ENCODE data around the gene NEK2.
"Not testable (repeated sequence)": the region's sequence is repeated elsewhere in the genome, so short reads cannot be mapped to it uniquely, and the experiment has no call there.

Gene NEK2

DNA sequence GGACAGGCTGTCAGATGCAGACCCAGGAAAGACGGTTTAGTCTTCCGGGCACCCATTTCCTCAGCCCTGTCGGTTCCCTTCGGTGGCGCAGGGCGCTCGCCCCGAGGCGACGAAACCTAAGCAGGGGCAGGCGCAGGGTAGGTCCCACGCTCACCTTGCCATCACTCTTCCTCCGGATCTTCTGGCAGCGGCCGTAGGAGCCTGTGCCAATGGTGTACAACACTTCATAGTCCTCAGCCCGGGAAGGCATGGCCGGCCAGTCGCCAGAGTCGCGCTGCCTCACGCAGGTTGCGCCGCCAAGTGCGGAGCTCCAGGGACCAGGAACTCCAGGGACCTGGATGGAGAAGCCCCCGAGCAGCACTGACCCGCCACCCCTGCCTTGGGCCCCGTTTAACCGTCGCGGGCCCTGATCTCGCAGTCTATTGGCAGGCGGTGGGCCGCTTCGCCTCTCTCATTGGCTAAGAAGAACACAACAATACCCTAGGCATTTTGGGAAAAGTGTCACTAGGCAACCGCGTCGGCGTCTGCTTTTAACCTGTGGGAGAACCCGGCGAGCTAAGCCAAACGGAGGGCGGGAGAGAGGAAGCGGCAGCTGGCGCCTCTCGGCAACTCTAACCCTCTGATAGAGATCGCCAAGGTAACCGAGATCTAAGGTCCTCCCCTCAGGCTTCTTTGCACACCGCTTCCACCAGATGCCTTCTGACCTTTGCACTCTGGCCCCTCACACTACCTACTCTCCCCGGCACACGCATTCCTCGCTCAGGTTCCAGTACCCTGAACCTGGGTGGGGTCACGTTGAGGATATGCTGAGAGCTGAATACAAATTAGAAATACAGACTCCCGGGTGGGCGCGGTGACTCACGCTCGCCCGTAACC lies at the start of gene NEK2:
TSS of gene NEK2 (minus strand) at position 392 of the 876 bp plus-strand sequence. CDS start at position 250, 142 bp downstream.
- no peak within 1 kb of the TSS for H3K27ac ChIP-seq (ENCODE audit: low read depth, low read length)
- H3K4me1 ChIP-seq (ENCODE audit: control insufficient read depth, insufficient read depth, low read length): peaks cover 3% of the 10 kb centered on the region
- no peaks in the 10 kb centered on the region for H3K27me3 ChIP-seq (ENCODE audit: control insufficient read depth, insufficient read depth, low read length)

DNA sequence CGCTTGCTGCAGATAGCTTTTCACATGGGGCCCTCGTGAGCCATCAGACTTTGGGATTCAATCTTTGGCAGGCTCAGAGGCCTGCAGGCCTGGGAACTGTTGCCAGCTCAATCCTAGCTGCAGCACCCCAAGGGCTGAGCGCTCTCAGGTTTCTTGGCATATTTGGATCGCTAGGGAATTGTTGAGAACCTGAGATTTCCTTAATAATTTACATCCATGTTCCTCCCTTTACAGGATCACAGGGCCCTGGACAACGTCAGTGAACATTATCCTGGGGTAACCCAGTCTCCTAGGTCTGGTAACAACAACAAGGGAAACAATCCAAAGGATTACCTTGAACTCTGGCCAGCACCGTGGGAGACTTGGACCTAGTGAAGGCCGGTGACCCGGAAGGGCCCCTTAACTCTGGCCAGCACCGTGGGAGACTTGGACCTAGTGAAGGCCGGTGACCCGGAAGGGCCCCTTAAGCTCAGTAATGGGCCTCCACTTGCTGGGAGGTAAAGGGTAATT lies 49.3 kb upstream of the NEK2 start:
- H3K9ac ChIP-seq (ENCODE audit: low read length): no peak overlapping the region
- H3K4me3 ChIP-seq (ENCODE audit: low read length): no peak overlapping the region
- no peaks in the 10 kb centered on the region for H3K4me1 ChIP-seq (ENCODE audit: control insufficient read depth, insufficient read depth, low read length)
- no peaks in the 10 kb centered on the region for H3K27me3 ChIP-seq (ENCODE audit: control insufficient read depth, insufficient read depth, low read length)
- H3K36me3 ChIP-seq (ENCODE audit: control insufficient read depth, insufficient read depth, low read length): no peaks in the 10 kb centered on the region
- peak overlapping the region; percentile 2 for H3K27ac ChIP-seq (ENCODE audit: low read depth, low read length)

More for the DNA sequence above, at the start of gene NEK2:
- Histone ChIP-seq H3K4me3 (ENCODE audit: low read length) (peak within 1 kb of the TSS; percentile 75), H3K9ac (ENCODE audit: low read length) (no peak within 1 kb of the TSS), H3K36me3 (ENCODE audit: control insufficient read depth, insufficient read depth, low read length) (no peaks in the 10 kb centered on the region)

DNA sequence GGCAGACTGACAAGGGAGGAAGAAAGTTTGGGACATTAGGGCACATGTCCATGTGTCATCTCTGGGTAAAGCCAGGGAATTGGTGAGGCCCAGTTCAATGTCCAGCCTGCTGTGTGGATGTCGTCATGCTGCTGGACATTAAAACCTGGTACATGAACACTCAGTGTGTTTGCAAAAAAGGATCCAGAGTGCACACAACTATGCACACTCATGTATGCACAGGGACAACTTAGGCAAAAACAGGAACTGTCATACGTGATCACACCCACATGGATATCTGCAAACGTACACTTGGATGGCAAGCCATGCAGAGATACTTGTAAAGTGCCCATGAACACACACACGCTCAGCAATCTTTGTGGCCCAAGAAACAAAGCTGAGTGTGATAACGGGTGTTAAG lies 47.9 kb upstream of the NEK2 start:
- H3K36me3 ChIP-seq (ENCODE audit: control insufficient read depth, insufficient read depth, low read length): no peaks in the 10 kb centered on the region
- no peaks in the 10 kb centered on the region for H3K4me1 ChIP-seq (ENCODE audit: control insufficient read depth, insufficient read depth, low read length)
- no peak overlapping the region for H3K27ac ChIP-seq (ENCODE audit: low read depth, low read length)

GRCh38 chr1:211722277-211723175 lies 47.1 kb upstream of the NEK2 start:
- Histone ChIP-seq H3K27ac (ENCODE audit: low read depth, low read length) (no peak overlapping the region), H3K36me3 (ENCODE audit: control insufficient read depth, insufficient read depth, low read length) (no peaks in the 10 kb centered on the region), H3K9ac (ENCODE audit: low read length) (no peak overlapping the region), H3K4me1 (ENCODE audit: control insufficient read depth, insufficient read depth, low read length) (no peaks in the 10 kb centered on the region), H3K4me3 (ENCODE audit: low read length) (no peak overlapping the region), H3K27me3 (ENCODE audit: control insufficient read depth, insufficient read depth, low read length) (no peaks in the 10 kb centered on the region)

More for the DNA sequence above, 47.9 kb upstream of the NEK2 start:
- Histone ChIP-seq H3K9ac (ENCODE audit: low read length) (no peak overlapping the region), H3K4me3 (ENCODE audit: low read length) (no peak overlapping the region), H3K27me3 (ENCODE audit: control insufficient read depth, insufficient read depth, low read length) (no peaks in the 10 kb centered on the region)

GRCh38 chr1:211716555-211716954 lies 41.1 kb upstream of the NEK2 start:
- H3K27ac ChIP-seq (ENCODE audit: low read depth, low read length); H3K4me1 ChIP-seq (ENCODE audit: control insufficient read depth, insufficient read depth, low read length); H3K9ac ChIP-seq (ENCODE audit: low read length); H3K36me3 ChIP-seq (ENCODE audit: control insufficient read depth, insufficient read depth, low read length); H3K27me3 ChIP-seq (ENCODE audit: control insufficient read depth, insufficient read depth, low read length); H3K4me3 ChIP-seq (ENCODE audit: low read length): not testable (repeated sequence)

DNA sequence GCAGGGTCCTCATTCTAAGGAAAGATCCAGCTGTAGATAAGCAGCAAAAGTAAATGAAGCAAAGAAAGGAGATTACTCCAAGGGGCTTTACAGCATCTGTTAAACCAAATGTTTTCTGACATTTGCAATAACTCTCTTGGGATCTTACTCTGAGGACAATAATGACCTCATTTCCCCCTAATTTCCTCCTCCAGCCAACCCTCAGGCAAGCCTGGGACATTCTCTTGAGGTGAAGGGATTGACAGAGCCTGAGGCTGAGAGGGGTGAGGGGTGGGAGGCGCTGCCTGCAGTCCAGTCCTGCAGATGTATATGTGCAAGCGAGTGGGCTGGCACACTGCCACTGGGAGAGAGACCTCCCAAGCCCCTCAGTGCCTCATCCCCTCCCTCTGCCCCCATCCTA lies 40.5 kb upstream of the NEK2 start:
- Histone ChIP-seq H3K9ac (ENCODE audit: low read length) (no peak overlapping the region), H3K27ac (ENCODE audit: low read depth, low read length) (no peak overlapping the region), H3K4me1 (ENCODE audit: control insufficient read depth, insufficient read depth, low read length) (no peaks in the 10 kb centered on the region), H3K4me3 (ENCODE audit: low read length) (no peak overlapping the region), H3K36me3 (ENCODE audit: control insufficient read depth, insufficient read depth, low read length) (no peaks in the 10 kb centered on the region), H3K27me3 (ENCODE audit: control insufficient read depth, insufficient read depth, low read length) (no peaks in the 10 kb centered on the region)

DNA sequence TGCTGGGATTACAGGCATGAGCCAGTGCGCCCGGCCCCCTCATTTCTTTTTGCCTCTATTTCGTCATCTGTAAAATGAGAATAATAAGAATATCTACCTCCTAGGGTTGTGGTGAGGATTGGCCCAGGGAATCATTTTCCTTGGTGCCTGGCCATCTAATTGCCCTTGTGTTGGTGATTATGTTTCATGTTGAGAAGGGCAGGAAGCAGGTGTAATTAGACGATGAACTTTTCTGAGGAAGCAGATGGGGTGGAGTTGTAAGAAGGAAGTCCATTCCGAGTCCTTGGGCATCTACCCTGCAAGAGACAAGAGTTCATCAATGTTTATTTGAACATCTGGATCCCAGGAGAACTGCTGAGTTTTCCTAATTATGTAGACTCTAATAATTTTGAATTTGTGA lies 38.7 kb upstream of the NEK2 start:
- H3K9ac ChIP-seq (ENCODE audit: low read length): no peak overlapping the region
- no peaks in the 10 kb centered on the region for H3K4me1 ChIP-seq (ENCODE audit: control insufficient read depth, insufficient read depth, low read length)
- no peaks in the 10 kb centered on the region for H3K36me3 ChIP-seq (ENCODE audit: control insufficient read depth, insufficient read depth, low read length)
- H3K27me3 ChIP-seq (ENCODE audit: control insufficient read depth, insufficient read depth, low read length): no peaks in the 10 kb centered on the region
- no peak overlapping the region for H3K27ac ChIP-seq (ENCODE audit: low read depth, low read length)
- H3K4me3 ChIP-seq (ENCODE audit: low read length): no peak overlapping the region

DNA sequence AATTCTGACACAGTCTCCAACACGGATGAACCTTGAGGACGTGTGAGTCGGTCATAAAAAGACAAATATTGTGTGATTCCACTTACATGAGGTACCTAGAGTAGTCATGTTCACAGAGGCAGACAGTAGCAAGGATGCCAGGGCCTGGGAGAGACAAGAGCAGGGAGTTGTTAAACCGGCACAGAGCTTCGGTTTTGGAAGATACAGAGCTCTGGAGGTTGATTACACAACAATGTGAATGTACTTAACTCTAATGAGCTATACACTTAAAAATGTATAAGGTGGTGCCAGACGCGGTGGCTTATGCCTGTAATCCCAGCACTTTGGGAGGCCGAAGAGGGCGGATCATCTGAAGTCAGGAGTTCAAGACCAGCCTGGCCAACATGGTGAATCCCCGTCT lies 37.8 kb upstream of the NEK2 start:
- Histone ChIP-seq H3K27ac (ENCODE audit: low read depth, low read length) (no peak overlapping the region), H3K4me1 (ENCODE audit: control insufficient read depth, insufficient read depth, low read length) (no peaks in the 10 kb centered on the region), H3K9ac (ENCODE audit: low read length) (no peak overlapping the region), H3K4me3 (ENCODE audit: low read length) (no peak overlapping the region), H3K27me3 (ENCODE audit: control insufficient read depth, insufficient read depth, low read length) (no peaks in the 10 kb centered on the region), H3K36me3 (ENCODE audit: control insufficient read depth, insufficient read depth, low read length) (no peaks in the 10 kb centered on the region)

DNA sequence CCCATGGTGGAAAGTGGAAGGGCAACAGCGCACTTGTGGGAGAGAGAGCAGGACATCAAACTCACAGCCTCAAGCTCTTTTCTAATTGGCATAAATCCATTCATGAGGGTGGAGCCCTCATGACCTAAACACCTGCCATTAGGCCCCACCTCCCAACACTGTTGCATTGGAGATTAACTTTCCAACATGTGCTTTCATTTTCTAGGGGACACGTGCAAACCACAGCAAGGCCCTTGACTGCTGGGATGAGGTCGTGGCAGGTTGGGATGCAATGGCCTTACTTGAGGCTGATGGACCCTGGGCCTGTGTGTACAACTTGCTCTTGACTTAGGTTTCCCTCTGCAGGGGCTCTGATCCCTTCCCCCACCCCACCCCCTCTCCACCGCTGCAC lies 35.9 kb upstream of the NEK2 start:
- Histone ChIP-seq H3K4me1 (ENCODE audit: control insufficient read depth, insufficient read depth, low read length) (no peaks in the 10 kb centered on the region), H3K4me3 (ENCODE audit: low read length) (no peak overlapping the region), H3K9ac (ENCODE audit: low read length) (no peak overlapping the region), H3K27me3 (ENCODE audit: control insufficient read depth, insufficient read depth, low read length) (no peaks in the 10 kb centered on the region), H3K36me3 (ENCODE audit: control insufficient read depth, insufficient read depth, low read length) (no peaks in the 10 kb centered on the region), H3K27ac (ENCODE audit: low read depth, low read length) (no peak overlapping the region)

GRCh38 chr1:211710566-211711314 lies 35.3 kb upstream of the NEK2 start:
- H3K27me3 ChIP-seq (ENCODE audit: control insufficient read depth, insufficient read depth, low read length): no peaks in the 10 kb centered on the region
- no peak overlapping the region for H3K27ac ChIP-seq (ENCODE audit: low read depth, low read length)
- H3K36me3 ChIP-seq (ENCODE audit: control insufficient read depth, insufficient read depth, low read length): no peaks in the 10 kb centered on the region
- H3K4me1 ChIP-seq (ENCODE audit: control insufficient read depth, insufficient read depth, low read length): no peaks in the 10 kb centered on the region
- no peak overlapping the region for H3K4me3 ChIP-seq (ENCODE audit: low read length)
- no peak overlapping the region for H3K9ac ChIP-seq (ENCODE audit: low read length)

DNA sequence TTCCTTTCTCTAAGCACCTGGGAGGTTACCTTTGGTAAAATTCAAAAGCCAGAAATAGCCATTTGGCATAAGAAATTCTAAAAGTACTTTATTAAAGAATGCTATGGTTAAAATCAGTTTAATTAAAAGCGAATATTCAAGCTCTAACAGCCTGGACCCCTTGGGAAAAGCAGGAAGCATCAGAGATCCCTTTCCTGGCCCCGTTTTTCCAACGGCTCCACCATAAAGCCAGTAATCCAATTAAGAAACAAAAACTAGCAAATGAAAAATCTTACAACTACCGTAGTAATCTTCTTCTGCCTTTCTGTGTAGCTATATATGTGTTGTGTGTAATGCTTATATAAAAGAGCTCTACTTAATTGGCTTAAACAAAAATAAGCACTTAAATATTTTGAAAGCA lies 33.5 kb upstream of the NEK2 start:
- Histone ChIP-seq H3K4me3 (ENCODE audit: low read length) (no peak overlapping the region), H3K27me3 (ENCODE audit: control insufficient read depth, insufficient read depth, low read length) (no peaks in the 10 kb centered on the region), H3K9ac (ENCODE audit: low read length) (no peak overlapping the region), H3K4me1 (ENCODE audit: control insufficient read depth, insufficient read depth, low read length) (peaks cover 3% of the 10 kb centered on the region), H3K27ac (ENCODE audit: low read depth, low read length) (no peak overlapping the region), H3K36me3 (ENCODE audit: control insufficient read depth, insufficient read depth, low read length) (no peaks in the 10 kb centered on the region)

DNA sequence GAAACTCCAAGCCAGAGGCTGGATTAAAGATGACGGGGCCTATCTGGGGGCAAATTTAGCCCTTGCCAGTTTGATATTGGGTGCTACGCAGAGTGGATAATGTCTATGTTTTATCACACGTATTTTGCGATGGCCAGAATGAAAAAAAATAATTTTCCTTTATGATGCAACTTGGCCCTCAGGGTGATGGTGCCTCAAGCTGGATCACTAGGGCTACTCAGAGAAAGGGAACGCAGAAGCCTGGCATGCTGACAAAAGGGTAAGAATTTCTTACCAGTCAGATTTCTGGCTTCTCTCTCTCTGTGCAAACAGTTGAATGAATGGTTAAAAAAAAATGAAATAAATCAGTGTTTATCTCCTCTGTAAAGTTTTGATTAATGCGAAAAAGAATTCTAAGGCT lies 32.6 kb upstream of the NEK2 start:
- Histone ChIP-seq H3K4me3 (ENCODE audit: low read length) (no peak overlapping the region), H3K27ac (ENCODE audit: low read depth, low read length) (no peak overlapping the region), H3K27me3 (ENCODE audit: control insufficient read depth, insufficient read depth, low read length) (no peaks in the 10 kb centered on the region), H3K36me3 (ENCODE audit: control insufficient read depth, insufficient read depth, low read length) (no peaks in the 10 kb centered on the region), H3K4me1 (ENCODE audit: control insufficient read depth, insufficient read depth, low read length) (peaks cover 3% of the 10 kb centered on the region), H3K9ac (ENCODE audit: low read length) (no peak overlapping the region)
